Amniotic stem cell (primary cell): ENCODE measurements around the gene GLRX.

Experiments
- DNase-seq: peaks from one replicate; lab custom pipeline; 2025; lab: John Stamatoyannopoulos, UW

The GLRX gene

GRCh38 chr5:95780597-95780996 lies 41.9 kb downstream of the GLRX start:
- DNase-seq, result no peak

GRCh38 chr5:95779611-95780010 lies 42.9 kb downstream of the GLRX start:
- no peak for DNase-seq

- DNase-seq, result no peak
These were observed 43.7 kb downstream of the GLRX start for GRCh38 chr5:95778713-95779436.

GRCh38 chr5:95777441-95777840 lies 45.1 kb downstream of the GLRX start:
- no peak for DNase-seq

GRCh38 chr5:95773335-95774059 lies 49.0 kb downstream of the GLRX start:
- DNase-seq, result no peak

GRCh38 chr5:95771892-95772291 lies 50.6 kb downstream of the GLRX start:
- DNase-seq, result no peak

GRCh38 chr5:95770830-95771708 lies 51.5 kb downstream of the GLRX start:
- no peak for DNase-seq

GRCh38 chr5:95768731-95769130 lies 53.8 kb downstream of the GLRX start:
- DNase-seq, result no peak

GRCh38 chr5:95763941-95764340 lies 58.6 kb downstream of the GLRX start:
- no peak for DNase-seq
